ENCODE results near the gene F5. TPM values are rescaled to one million over a fixed set of nuclear protein-coding genes. Genes with fewer than 3 reads are reported as not detected.

The F5 gene
- under 1 TPM; 0.47 to 0.55 TPM for total RNA-seq

DNA sequence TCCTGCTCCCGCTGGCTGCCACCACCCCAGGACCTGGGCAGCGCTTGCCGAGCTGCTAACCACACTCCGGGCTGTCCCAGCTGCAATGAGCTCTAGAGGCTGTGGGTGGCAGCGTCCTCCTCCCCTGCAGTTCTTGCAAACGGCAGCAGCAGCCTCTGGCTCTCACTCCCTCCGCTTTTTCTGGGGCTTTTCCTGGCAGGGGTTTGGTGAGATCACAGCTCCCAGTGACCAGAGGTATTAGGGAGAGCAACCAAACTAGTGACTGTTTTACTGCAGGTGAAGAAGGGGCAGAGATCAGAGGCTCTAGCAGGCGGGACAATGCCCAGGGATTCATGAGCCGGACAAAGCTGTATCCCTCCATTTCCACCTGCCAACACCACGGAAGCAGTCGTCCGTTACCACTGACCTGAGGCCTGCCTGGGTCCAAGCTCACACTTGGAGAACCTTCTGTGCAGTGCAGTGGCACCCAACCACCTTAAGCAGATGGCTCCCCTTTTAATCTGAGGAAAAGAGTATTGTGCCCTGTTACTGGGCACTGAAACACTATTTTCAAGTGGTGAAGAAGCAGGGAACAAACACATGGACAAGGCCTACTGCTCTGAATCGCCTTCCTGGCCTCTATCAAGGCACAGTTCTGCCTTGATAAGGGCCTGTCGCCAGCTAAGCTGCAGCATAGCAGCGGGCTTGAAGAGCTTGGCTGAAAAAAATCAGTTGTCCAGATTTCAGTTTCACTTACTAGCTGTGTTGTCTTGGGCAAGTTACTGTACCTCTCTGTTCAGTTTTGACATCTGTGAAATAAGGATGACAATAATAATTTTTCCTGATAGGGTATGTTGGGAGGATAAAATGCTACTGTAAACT is at the start of gene F5:
Gene F5 (minus strand): TSS at position 87 of the 861 bp plus-strand sequence. CDS start 95 bp downstream, outside the sequence.
- ATAC-seq = peak; percentile 92 to 94
- no peaks in the 10 kb centered on the region for H3K9me3 Mint-ChIP-seq
- peak within 1 kb of the TSS; percentile 26 for H3K4me3 Mint-ChIP-seq
- H3K27me3 Mint-ChIP-seq = peaks cover 13 to 31% of the 10 kb centered on the region in 2 donors
- H3K27ac Mint-ChIP-seq = peak within 1 kb of the TSS in 1 of 2 donors; percentile 57
- H3K4me1 Mint-ChIP-seq (ENCODE audit: low read depth in 2 of 2) = peaks cover 6 to 8% of the 10 kb centered on the region in 2 donors
- peak; percentile 68 for DNase-seq (ENCODE audit: low spot score)
- no peaks in the 10 kb centered on the region for H3K36me3 Mint-ChIP-seq

DNA sequence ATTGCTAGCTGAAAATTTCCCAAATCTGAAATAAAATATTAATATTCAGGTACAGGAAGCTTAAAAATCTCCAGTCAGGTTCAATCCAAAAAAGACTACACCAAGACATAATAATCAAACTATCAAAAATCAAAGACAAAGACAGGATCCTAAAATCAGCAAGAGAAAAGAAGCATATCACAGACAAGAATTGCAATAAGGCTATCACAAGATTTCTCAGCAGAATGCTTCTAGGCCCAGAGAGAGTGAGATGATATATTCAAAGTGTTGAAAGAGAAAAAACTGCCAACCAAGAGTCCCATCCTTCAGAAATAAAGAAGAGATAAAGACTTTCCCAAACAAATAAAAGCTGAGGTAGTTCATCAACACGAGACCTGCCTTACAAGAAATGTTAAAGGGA is 48.6 kb upstream of the F5 start:
- DNase-seq (ENCODE audit: low spot score) = no peak
- no peak overlapping the region for H3K27ac Mint-ChIP-seq
- H3K4me3 Mint-ChIP-seq = no peak overlapping the region
- peaks cover 15% of the 10 kb centered on the region for H3K36me3 Mint-ChIP-seq
- ATAC-seq = no peak
- no peaks in the 10 kb centered on the region for H3K27me3 Mint-ChIP-seq
- peaks cover 15% of the 10 kb centered on the region for H3K9me3 Mint-ChIP-seq
- peaks cover 9 to 11% of the 10 kb centered on the region in 2 donors for H3K4me1 Mint-ChIP-seq (ENCODE audit: low read depth in 2 of 2)

DNA sequence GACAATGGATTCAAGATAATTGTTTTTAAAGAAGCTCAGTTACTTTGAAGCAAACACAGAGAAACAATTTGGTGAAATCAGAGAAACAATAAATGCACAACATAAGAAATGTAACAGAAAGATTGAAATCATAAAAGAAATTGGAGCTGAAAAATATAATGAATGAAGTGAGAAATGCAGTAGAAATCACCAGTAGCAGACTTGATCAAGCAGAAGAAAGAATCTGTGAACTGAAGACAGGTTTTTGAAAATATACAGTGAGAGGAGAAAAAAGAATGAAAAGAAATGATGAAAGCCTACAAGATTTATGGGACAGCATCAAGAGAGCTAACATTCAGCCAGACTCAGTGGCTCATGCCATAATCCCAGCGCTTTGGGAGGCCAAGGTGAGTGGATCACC is 47.9 kb upstream of the F5 start:
- DNase-seq (ENCODE audit: low spot score) (no peak), ATAC-seq (no peak)
- Mint-ChIP-seq H3K4me3 (no peak overlapping the region), H3K36me3 (peaks cover 15% of the 10 kb centered on the region), H3K9me3 (peaks cover 15% of the 10 kb centered on the region), H3K4me1 (ENCODE audit: low read depth in 2 of 2) (peaks cover 5 to 7% of the 10 kb centered on the region in 2 donors), H3K27ac (no peak overlapping the region), H3K27me3 (no peaks in the 10 kb centered on the region)

DNA sequence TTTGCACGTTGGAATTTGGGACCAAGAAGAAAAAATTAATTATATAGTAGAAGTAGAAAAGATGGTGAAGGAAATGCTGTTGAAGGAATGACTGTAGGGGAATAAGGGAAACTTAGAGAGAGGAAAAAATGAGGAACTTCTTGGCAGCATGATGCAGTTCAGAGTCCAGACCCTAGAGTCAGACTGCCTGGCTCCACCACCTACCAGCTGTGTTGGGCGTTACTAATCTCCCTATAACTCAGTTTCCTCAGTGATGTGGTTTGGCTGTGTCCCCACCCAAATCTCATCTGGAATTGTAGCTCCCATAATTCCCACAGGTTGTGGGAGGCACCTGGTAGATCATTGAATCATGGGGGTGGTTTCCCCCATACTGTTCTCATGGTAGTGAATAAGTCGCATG is 45.0 kb upstream of the F5 start:
- peaks cover 5 to 11% of the 10 kb centered on the region in 2 donors for H3K4me1 Mint-ChIP-seq (ENCODE audit: low read depth in 2 of 2)
- ATAC-seq (no peak), DNase-seq (ENCODE audit: low spot score) (no peak)
- no peaks in the 10 kb centered on the region for H3K27me3 Mint-ChIP-seq
- H3K9me3 Mint-ChIP-seq = peaks cover 15% of the 10 kb centered on the region
- no peak overlapping the region for H3K4me3 Mint-ChIP-seq
- H3K36me3 Mint-ChIP-seq = peaks cover 15% of the 10 kb centered on the region
- no peak overlapping the region for H3K27ac Mint-ChIP-seq

DNA sequence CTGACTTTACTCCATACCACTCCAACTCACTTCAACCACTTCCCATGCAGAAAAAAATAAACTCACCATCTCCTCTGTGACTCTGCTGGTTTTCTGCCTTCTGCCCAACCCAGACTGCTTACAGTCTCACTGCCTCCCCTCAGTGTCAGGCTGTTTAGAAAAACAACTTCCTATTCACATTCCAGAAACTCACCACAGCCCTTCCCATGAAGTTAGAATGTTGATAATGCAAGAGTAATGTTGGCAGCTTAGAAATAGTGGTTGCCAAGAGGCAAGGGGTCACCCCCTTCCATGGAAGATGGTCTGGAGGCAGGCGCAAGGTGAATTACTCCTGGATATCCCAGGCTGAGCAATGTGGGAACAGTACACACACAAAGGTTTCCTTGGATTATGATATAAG is 43.7 kb upstream of the F5 start, which contains the start of gene SELP:
Gene SELP (minus strand): TSS at position 119 of the 400 bp plus-strand sequence. CDS start 50 bp downstream, at position 69.
- peak within 1 kb of the TSS in 1 of 2 donors; percentile 47 for H3K27ac Mint-ChIP-seq
- H3K36me3 Mint-ChIP-seq = peaks cover 13% of the 10 kb centered on the region
- H3K9me3 Mint-ChIP-seq = peaks cover 15% of the 10 kb centered on the region
- H3K27me3 Mint-ChIP-seq = no peaks in the 10 kb centered on the region
- peaks cover 13 to 17% of the 10 kb centered on the region in 2 donors for H3K4me1 Mint-ChIP-seq (ENCODE audit: low read depth in 2 of 2)
- H3K4me3 Mint-ChIP-seq = no peak within 1 kb of the TSS
- ATAC-seq (no peak), DNase-seq (ENCODE audit: low spot score) (no peak)

DNA sequence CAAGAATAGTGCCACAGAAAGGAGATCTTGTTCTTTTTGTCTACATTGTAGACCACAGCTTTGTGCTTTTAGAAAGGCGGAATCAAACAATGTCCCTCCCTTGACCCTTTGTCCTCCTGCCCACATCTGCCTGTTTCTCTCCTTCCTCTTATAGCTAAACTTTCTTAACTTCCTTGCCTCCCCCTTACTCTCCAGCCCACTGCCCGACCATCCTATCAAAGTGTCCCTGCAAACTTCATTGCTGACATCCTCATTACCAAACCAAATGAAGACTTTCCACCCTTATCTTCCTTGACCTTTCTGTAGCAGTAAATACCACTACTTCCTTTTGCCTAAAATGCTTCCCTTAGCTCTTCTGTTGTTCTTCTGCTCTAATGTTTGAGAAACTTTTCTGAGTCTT is 38.6 kb upstream of the F5 start:
- no peak for ATAC-seq
- Mint-ChIP-seq H3K36me3 (no peaks in the 10 kb centered on the region), H3K4me3 (no peak overlapping the region), H3K9me3 (no peaks in the 10 kb centered on the region), H3K27ac (no peak overlapping the region), H3K27me3 (no peaks in the 10 kb centered on the region), H3K4me1 (ENCODE audit: low read depth in 2 of 2) (peaks cover 23 to 28% of the 10 kb centered on the region in 2 donors)
- no peak for DNase-seq (ENCODE audit: low spot score)

DNA sequence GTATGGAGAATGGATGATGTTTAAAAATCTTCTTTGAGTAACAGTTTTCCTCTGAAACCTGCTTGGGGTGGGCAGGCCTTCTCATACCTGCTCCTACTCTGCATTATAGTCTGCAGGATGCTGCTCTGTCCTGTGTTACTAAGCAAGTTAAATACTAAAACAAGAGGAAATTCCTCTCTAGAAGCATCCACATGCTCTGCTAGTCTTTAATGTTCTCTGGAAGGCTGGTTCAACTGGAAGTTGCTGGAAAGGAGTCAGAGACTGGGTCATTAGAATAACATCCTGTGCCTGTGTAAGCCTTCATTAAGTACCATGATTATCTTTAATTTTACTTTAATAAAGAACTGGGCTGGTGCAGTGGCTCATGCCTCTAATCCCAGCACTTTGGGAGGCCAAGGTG is 37.8 kb upstream of the F5 start:
- Mint-ChIP-seq H3K9me3 (no peaks in the 10 kb centered on the region), H3K27ac (no peak overlapping the region), H3K36me3 (no peaks in the 10 kb centered on the region), H3K4me1 (ENCODE audit: low read depth in 2 of 2) (peaks cover 21 to 26% of the 10 kb centered on the region in 2 donors), H3K27me3 (no peaks in the 10 kb centered on the region), H3K4me3 (no peak overlapping the region)
- no peak for DNase-seq (ENCODE audit: low spot score)
- ATAC-seq = no peak

DNA sequence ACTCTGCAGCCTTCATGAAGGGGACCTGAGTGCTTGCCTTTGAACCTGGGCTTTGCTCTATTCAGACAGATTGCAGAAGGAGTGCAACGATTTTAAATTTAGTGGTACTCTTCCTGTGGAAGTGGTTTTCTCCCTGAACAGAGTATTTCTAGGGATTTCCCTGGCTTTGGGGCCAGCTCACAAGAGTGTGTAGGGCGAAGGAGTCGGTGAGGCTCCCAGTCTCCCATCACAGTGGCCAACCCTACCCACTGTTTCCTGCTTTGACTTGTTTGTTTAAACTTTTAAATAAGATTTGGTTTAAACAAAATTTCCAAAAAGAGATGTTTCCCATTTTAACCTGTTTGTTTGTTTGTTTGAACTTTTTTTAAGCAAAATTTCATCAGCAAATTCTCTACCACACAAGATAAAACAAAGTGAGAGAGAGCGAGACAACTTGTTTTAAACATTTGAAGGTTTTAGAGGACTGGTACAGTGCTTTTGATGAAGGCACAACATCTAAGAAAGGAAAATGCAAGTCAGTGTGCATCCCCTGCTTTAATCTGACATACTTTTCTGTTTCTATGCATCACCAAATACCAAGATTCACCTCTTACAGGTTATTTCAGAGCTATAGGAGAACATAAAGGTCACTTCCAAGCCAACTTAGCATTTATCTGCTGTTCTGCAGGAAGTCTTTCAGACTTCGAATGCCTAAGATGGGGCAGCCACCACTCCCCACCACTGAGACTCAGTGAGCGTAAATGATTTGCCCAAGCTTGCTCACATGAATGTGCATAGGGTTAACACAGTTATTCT is 37.0 kb upstream of the F5 start:
- Mint-ChIP-seq H3K27me3 (no peaks in the 10 kb centered on the region), H3K36me3 (no peaks in the 10 kb centered on the region), H3K4me1 (ENCODE audit: low read depth in 2 of 2) (peaks cover 21 to 26% of the 10 kb centered on the region in 2 donors), H3K27ac (no peak overlapping the region), H3K9me3 (no peaks in the 10 kb centered on the region), H3K4me3 (no peak overlapping the region)
- ATAC-seq (no peak), DNase-seq (ENCODE audit: low spot score) (no peak)

DNA sequence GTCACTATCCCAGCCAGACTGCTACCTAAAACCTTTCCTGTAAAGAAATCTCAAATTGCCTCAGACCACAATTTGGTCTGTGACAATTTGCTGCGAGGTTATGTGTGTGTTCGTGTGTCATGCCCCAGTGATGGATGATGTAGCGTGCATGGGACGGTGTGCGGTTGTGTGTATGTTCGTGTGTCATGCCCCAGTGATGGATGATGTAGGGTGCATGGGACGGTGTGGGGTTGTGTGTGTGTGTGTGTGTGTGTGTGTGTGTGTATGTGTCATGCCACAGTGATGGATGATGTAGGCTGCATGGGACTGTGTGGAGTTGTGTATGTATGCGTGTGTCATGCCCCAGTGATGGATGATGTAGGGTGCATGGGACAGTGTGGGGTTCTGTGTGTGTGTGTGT is 34.3 kb upstream of the F5 start:
- no peaks in the 10 kb centered on the region for H3K36me3 Mint-ChIP-seq
- no peak for DNase-seq (ENCODE audit: low spot score)
- H3K4me3 Mint-ChIP-seq = no peak overlapping the region
- no peaks in the 10 kb centered on the region for H3K27me3 Mint-ChIP-seq
- peaks cover 4% of the 10 kb centered on the region for H3K9me3 Mint-ChIP-seq
- H3K4me1 Mint-ChIP-seq (ENCODE audit: low read depth in 2 of 2) = peaks cover 14 to 22% of the 10 kb centered on the region in 2 donors
- ATAC-seq = no peak
- H3K27ac Mint-ChIP-seq = peak overlapping the region in 1 of 2 donors; percentile 18

DNA sequence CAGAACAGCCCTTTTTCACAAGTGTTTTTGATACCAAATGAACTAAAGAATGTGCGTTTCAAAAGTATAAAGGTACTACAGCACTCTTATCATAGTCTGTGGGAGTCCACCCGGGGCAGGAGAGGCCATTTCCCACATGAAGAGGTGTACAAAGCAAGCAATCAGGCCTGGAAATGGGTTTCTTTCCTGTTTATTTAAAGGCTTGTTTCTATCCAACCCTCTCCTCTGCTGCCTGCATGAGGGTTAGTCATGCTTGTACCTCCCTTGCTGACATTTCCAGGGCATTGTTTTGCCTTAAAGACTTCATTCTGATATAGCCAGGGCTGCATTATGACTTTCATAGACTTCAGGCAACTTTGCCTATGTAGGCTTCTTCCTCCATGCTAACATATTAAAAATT is 32.1 kb upstream of the F5 start:
- DNase-seq (ENCODE audit: low spot score) (no peak), ATAC-seq (no peak)
- H3K4me1 Mint-ChIP-seq (ENCODE audit: low read depth in 2 of 2) = peaks cover 10 to 11% of the 10 kb centered on the region in 2 donors
- H3K27ac Mint-ChIP-seq = peak overlapping the region in 1 of 2 donors; percentile 1
- H3K36me3 Mint-ChIP-seq = no peaks in the 10 kb centered on the region
- no peak overlapping the region for H3K4me3 Mint-ChIP-seq
- peaks cover 4% of the 10 kb centered on the region for H3K9me3 Mint-ChIP-seq
- no peaks in the 10 kb centered on the region for H3K27me3 Mint-ChIP-seq

DNA sequence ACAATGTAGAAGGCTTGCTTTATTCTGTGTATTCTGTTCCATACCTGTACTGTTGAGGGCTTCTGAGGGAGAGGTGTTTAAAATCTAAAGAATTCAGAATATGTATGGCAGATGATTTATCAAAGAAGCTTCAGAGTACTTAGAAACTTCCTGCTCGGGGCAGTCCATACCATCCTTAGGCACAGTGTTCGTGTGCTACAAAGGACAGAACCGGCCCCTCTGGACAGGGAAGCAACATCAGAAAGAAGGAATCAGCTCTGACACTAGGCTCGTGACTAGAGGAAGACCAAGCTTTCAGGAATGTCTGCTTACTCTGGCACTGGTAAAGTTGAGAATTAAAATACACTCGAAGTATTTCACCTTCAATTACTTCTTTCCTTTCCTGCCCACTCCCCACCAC is 29.5 kb upstream of the F5 start:
- no peaks in the 10 kb centered on the region for H3K27me3 Mint-ChIP-seq
- no peak overlapping the region for H3K4me3 Mint-ChIP-seq
- DNase-seq (ENCODE audit: low spot score) (no peak), ATAC-seq (no peak)
- H3K4me1 Mint-ChIP-seq (ENCODE audit: low read depth in 2 of 2) = peaks cover 5 to 11% of the 10 kb centered on the region in 2 donors
- no peaks in the 10 kb centered on the region for H3K36me3 Mint-ChIP-seq
- no peak overlapping the region for H3K27ac Mint-ChIP-seq
- peaks cover 4% of the 10 kb centered on the region for H3K9me3 Mint-ChIP-seq

DNA sequence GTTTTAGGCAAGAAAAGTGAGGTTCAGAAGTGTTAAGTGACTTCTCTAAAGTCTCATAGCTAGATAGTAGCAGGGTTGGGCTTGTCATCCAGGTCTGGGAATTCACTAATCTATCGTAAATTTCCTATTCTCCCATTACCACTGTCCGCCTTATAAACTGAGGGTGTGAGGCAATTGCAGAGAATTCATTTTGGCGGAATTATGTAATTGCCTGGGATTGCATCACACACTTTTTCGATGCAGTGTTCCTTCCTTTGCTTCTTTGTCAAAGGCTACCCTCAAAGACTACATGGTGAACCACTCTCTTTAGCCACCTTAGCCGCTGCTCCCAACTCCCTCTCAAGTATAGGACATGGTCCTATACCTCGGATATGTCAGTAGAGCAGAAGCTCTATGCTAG is 24.6 kb upstream of the F5 start:
- ATAC-seq = no peak
- DNase-seq (ENCODE audit: low spot score) = no peak
- no peaks in the 10 kb centered on the region for H3K36me3 Mint-ChIP-seq

DNA sequence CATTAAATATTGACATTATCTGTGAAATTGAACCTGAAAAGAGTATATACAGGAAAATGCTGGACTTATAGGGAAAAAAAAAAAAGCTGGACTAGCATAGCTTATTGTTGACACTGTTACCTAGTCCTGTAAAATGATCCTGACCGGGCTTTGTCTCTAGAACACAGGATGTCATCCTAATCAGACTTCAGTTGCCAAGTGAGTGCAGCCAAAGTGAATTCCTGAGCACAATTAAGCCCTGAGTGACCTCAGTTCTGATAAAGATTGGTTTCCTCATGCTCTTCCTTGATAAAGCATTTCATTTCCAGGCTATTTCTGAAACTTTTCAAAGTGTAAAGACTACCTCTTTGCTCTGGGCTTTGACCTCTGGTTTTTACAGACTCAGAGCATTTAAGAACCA is 23.8 kb upstream of the F5 start:
- no peaks in the 10 kb centered on the region for H3K9me3 Mint-ChIP-seq
- DNase-seq (ENCODE audit: low spot score) (no peak), ATAC-seq (no peak)
- no peaks in the 10 kb centered on the region for H3K27me3 Mint-ChIP-seq
- peaks cover 16 to 22% of the 10 kb centered on the region in 2 donors for H3K4me1 Mint-ChIP-seq (ENCODE audit: low read depth in 2 of 2)
- H3K36me3 Mint-ChIP-seq = no peaks in the 10 kb centered on the region
- no peak overlapping the region for H3K4me3 Mint-ChIP-seq
- H3K27ac Mint-ChIP-seq = peak overlapping the region in 1 of 2 donors; percentile 7

More for the DNA sequence above, 24.6 kb upstream of the F5 start:
- peaks cover 13 to 14% of the 10 kb centered on the region in 2 donors for H3K4me1 Mint-ChIP-seq (ENCODE audit: low read depth in 2 of 2)
- H3K4me3 Mint-ChIP-seq = no peak overlapping the region
- no peak overlapping the region for H3K27ac Mint-ChIP-seq
- no peaks in the 10 kb centered on the region for H3K27me3 Mint-ChIP-seq
- H3K9me3 Mint-ChIP-seq = no peaks in the 10 kb centered on the region

DNA sequence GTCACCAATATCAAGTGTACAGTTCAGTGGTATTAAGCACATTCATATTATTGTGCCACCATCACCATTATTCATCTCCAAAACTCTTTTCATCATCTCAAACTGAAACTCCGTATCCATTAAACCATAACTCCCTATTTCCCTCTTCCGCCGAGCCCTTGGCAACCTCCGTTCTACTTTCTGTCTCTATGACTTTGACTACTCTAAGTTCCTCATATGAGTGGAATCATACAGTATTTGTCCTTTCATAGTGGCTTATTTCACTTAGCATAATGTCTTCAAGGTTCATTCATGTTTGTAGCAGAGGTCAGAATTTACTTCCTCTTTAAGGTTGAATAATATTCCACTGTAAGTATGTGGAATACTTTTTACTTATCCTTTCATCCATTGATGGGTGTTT is 21.9 kb upstream of the F5 start:
- H3K9me3 Mint-ChIP-seq = peaks cover 4% of the 10 kb centered on the region
- no peaks in the 10 kb centered on the region for H3K36me3 Mint-ChIP-seq
- peaks cover 26 to 38% of the 10 kb centered on the region in 2 donors for H3K4me1 Mint-ChIP-seq (ENCODE audit: low read depth in 2 of 2)
- DNase-seq (ENCODE audit: low spot score) (no peak), ATAC-seq (no peak)
- H3K27ac Mint-ChIP-seq = peak overlapping the region in 1 of 2 donors; percentile 17
- no peaks in the 10 kb centered on the region for H3K27me3 Mint-ChIP-seq
- no peak overlapping the region for H3K4me3 Mint-ChIP-seq

All from natural killer cell treated with Interleukin-12 subunit alpha and Interleukin-12 subunit beta and Interleukin-15 and Interleukin-18, amount 100 ng/mL, for 72 hours (primary cell).